Rectal smooth muscle tissue (tissue), 1 donor: ENCODE data around the gene CDHR1.
"Not testable (repeated sequence)": the region's sequence is repeated elsewhere in the genome, so short reads cannot be mapped to it uniquely, and the experiment has no call there.

Experiments used
- H3K27ac ChIP-seq: one replicate; pipeline ENCODE4 v1.7.0; 2013; ENCODE audit warnings: low read depth, low read length, inconsistent platforms
- H3K27me3 ChIP-seq: one replicate; pipeline ENCODE4 v1.7.0; 2013; ENCODE audit warnings: low read length; ENCODE audit not compliant: control insufficient read depth, insufficient read depth
- H3K36me3 ChIP-seq: one replicate; pipeline ENCODE4 v1.7.0; 2013; ENCODE audit warnings: low read length; ENCODE audit not compliant: control insufficient read depth, insufficient read depth
- H3K4me1 ChIP-seq: one replicate; pipeline ENCODE4 v1.7.0; 2013; ENCODE audit warnings: low read length; ENCODE audit not compliant: control insufficient read depth, insufficient read depth
- H3K4me3 ChIP-seq: one replicate; pipeline ENCODE4 v1.7.0; 2013; ENCODE audit warnings: low read length
- H3K9ac ChIP-seq: one replicate; pipeline ENCODE4 v1.7.0; 2013; ENCODE audit warnings: low read length

Gene CDHR1

GRCh38 chr10:84163996-84164395, 30.3 kb upstream of the CDHR1 start:
- no peak overlapping the region for H3K4me3 ChIP-seq
- H3K9ac ChIP-seq: no peak overlapping the region
- no peaks in the 10 kb centered on the region for H3K4me1 ChIP-seq
- H3K27me3 ChIP-seq: no peaks in the 10 kb centered on the region
- no peaks in the 10 kb centered on the region for H3K36me3 ChIP-seq
- H3K27ac ChIP-seq: no peak overlapping the region

- H3K27ac ChIP-seq: no peak overlapping the region
- no peaks in the 10 kb centered on the region for H3K27me3 ChIP-seq
Measured at GRCh38 chr10:84164442-84164841, 29.9 kb upstream of the CDHR1 start.

GRCh38 chr10:84166620-84167288, 27.6 kb upstream of the CDHR1 start:
- H3K4me3 ChIP-seq: no peak overlapping the region
- H3K9ac ChIP-seq: no peak overlapping the region
- H3K36me3 ChIP-seq: no peaks in the 10 kb centered on the region
- no peaks in the 10 kb centered on the region for H3K27me3 ChIP-seq
- no peaks in the 10 kb centered on the region for H3K4me1 ChIP-seq
- H3K27ac ChIP-seq: no peak overlapping the region

More at GRCh38 chr10:84164442-84164841, 29.9 kb upstream of the CDHR1 start:
- Histone ChIP-seq H3K36me3 (no peaks in the 10 kb centered on the region), H3K9ac (no peak overlapping the region), H3K4me3 (no peak overlapping the region), H3K4me1 (no peaks in the 10 kb centered on the region)

GRCh38 chr10:84167289-84167653, 27.1 kb upstream of the CDHR1 start:
- H3K4me1 ChIP-seq, H3K36me3 ChIP-seq, H3K27me3 ChIP-seq: not testable (repeated sequence)

GRCh38 chr10:84168382-84168781, 26.0 kb upstream of the CDHR1 start:
- H3K27ac ChIP-seq, H3K36me3 ChIP-seq, H3K9ac ChIP-seq, H3K4me1 ChIP-seq, H3K4me3 ChIP-seq, H3K27me3 ChIP-seq: not testable (repeated sequence)

More at GRCh38 chr10:84167289-84167653, 27.1 kb upstream of the CDHR1 start:
- not testable (repeated sequence) for H3K4me3 ChIP-seq, H3K27ac ChIP-seq, H3K9ac ChIP-seq

GRCh38 chr10:84171237-84171636, 23.1 kb upstream of the CDHR1 start:
- not testable (repeated sequence) for H3K27me3 ChIP-seq, H3K9ac ChIP-seq, H3K36me3 ChIP-seq, H3K27ac ChIP-seq, H3K4me1 ChIP-seq, H3K4me3 ChIP-seq

- H3K36me3 ChIP-seq, H3K9ac ChIP-seq, H3K27me3 ChIP-seq, H3K27ac ChIP-seq, H3K4me1 ChIP-seq, H3K4me3 ChIP-seq: not testable (repeated sequence)
Measured at GRCh38 chr10:84171700-84172466, 22.5 kb upstream of the CDHR1 start.

- no peaks in the 10 kb centered on the region for H3K27me3 ChIP-seq
- no peak overlapping the region for H3K9ac ChIP-seq
- H3K27ac ChIP-seq: no peak overlapping the region
- H3K4me3 ChIP-seq: no peak overlapping the region
- H3K4me1 ChIP-seq: no peaks in the 10 kb centered on the region
- H3K36me3 ChIP-seq: no peaks in the 10 kb centered on the region
Measured at GRCh38 chr10:84172467-84173356, 21.6 kb upstream of the CDHR1 start.

GRCh38 chr10:84173501-84173929, 20.8 kb upstream of the CDHR1 start, which contains the start of gene GPR15LG:
Gene GPR15LG, plus strand, starts transcription at chr10:84173801. Its CDS starts 51 bp downstream, at chr10:84173852.
- peak within 1 kb of the TSS; percentile 61 for H3K4me3 ChIP-seq
- no peaks in the 10 kb centered on the region for H3K4me1 ChIP-seq
- no peaks in the 10 kb centered on the region for H3K27me3 ChIP-seq
- H3K36me3 ChIP-seq: no peaks in the 10 kb centered on the region
- H3K27ac ChIP-seq: no peak within 1 kb of the TSS
- H3K9ac ChIP-seq: no peak within 1 kb of the TSS

GRCh38 chr10:84175436-84175835, 18.9 kb upstream of the CDHR1 start:
- H3K27ac ChIP-seq: no peak overlapping the region
- no peak overlapping the region for H3K9ac ChIP-seq
- H3K4me3 ChIP-seq: peak overlapping the region; percentile 14

GRCh38 chr10:84176351-84176750, 18.0 kb upstream of the CDHR1 start:
- no peak overlapping the region for H3K27ac ChIP-seq
- H3K4me3 ChIP-seq: no peak overlapping the region
- H3K9ac ChIP-seq: no peak overlapping the region
- H3K27me3 ChIP-seq: no peaks in the 10 kb centered on the region
- no peaks in the 10 kb centered on the region for H3K36me3 ChIP-seq
- H3K4me1 ChIP-seq: peaks cover 6% of the 10 kb centered on the region

More at GRCh38 chr10:84175436-84175835, 18.9 kb upstream of the CDHR1 start:
- Histone ChIP-seq H3K27me3 (no peaks in the 10 kb centered on the region), H3K4me1 (peaks cover 6% of the 10 kb centered on the region), H3K36me3 (no peaks in the 10 kb centered on the region)

GRCh38 chr10:84176836-84177474, 17.4 kb upstream of the CDHR1 start:
- no peaks in the 10 kb centered on the region for H3K36me3 ChIP-seq
- no peak overlapping the region for H3K27ac ChIP-seq
- H3K9ac ChIP-seq: no peak overlapping the region
- H3K27me3 ChIP-seq: no peaks in the 10 kb centered on the region
- H3K4me1 ChIP-seq: peaks cover 6% of the 10 kb centered on the region
- no peak overlapping the region for H3K4me3 ChIP-seq
